HCT116 (cell line): Measurements from ENCODE around the gene PGGT1B. TPM values are rescaled to one million over a fixed set of nuclear protein-coding genes. Genes with fewer than 3 reads are reported as not detected.

ENCODE experiments used
- ATAC-seq: fragments of 200-7000 bp; cut with Tn5 transposase; 2 replicates; pipeline ENCODE4 v1.9.1; 2020; ENCODE audit warnings: mild to moderate bottlenecking, moderate library complexity
- BruUV-seq: library from RNA; stranded (reverse); fragments of 400-500 nt; replicated peaks from 2 replicates; lab custom pipeline; 2021; lab: Mats Ljungman, UMichigan
- CTCF ChIA-PET: fragments of 300-600 bp; sonication (Branson Sonifier 250); formaldehyde crosslinking; loops from one replicate; lab custom pipeline; 2021; ENCODE audit warnings: antibody characterized with exemption; lab: Charles Lee
- POLR2A ChIA-PET: fragments of 300-600, 350-600 bp; sonication (Branson Sonifier 250); formaldehyde crosslinking; loops from one replicate; lab custom pipeline; 2021; ENCODE audit warnings: antibody characterized with exemption; lab: Charles Lee
- RAD21 ChIA-PET, 2 experiments: fragments of 300-600 bp; sonication (Branson Sonifier 250); formaldehyde crosslinking; loops; one replicate each; lab custom pipeline; 2023; ENCODE audit warnings: low total read pairs in 2 of 2; ENCODE audit not compliant: uncharacterized antibody in 2 of 2, unreplicated experiment in 2 of 2, low non-redundant PET in 1 of 2; lab: Charles Lee
- DNase-seq: peaks from one replicate; pipeline ENCODE4 v3.0.0-alpha.2; 2010; ENCODE audit warnings: low read depth, low spot score
- H2AFZ ChIP-seq: fragments of 200-600 bp; shearing (Covaris generic), sonication (generic); 2 replicates; pipeline ENCODE4 v1.6.1; 2017; ENCODE audit warnings: low read depth, mixed run types, mixed read lengths, antibody characterized with exemption, low read length; ENCODE audit not compliant: poor library complexity, severe bottlenecking
- H3K27ac ChIP-seq: 2 replicates; pipeline ENCODE4 v1.5.1; 2012; ENCODE audit warnings: low read depth, low read length
- H3K27me3 ChIP-seq: fragments of 200-600 bp; sonication (generic); 2 replicates; pipeline ENCODE4 v1.6.1; 2016; ENCODE audit warnings: mixed run types, low read length, mixed read lengths; ENCODE audit not compliant: insufficient read depth
- H3K36me3 ChIP-seq, 2 experiments: fragments of 200-500 bp in 1 of 2; fragments of 200-600 bp in 1 of 2; sonication (Bioruptor generic) in 1 of 2; sonication (generic) in 1 of 2; 2 replicates each; pipeline versions ENCODE4 v1.5.1 to v1.6.1; 2014 to 2016; ENCODE audit warnings: low read length in 2 of 2, inconsistent platforms in 1 of 2, mixed read lengths in 1 of 2, mixed run types in 1 of 2; ENCODE audit not compliant: insufficient read depth in 2 of 2, control insufficient read depth in 1 of 2
- H3K4me1 ChIP-seq, 2 experiments: fragments of 200-600 bp in 1 of 2; sonication (generic) in 1 of 2; 2 replicates each; pipeline versions ENCODE4 v1.5.1 to v1.6.1; 2012 to 2017; ENCODE audit warnings: low read length in 2 of 2, inconsistent platforms in 1 of 2, mild to moderate bottlenecking in 1 of 2, mixed read lengths in 1 of 2, mixed run types in 1 of 2, moderate library complexity in 1 of 2; ENCODE audit not compliant: insufficient read depth in 2 of 2, control insufficient read depth in 1 of 2
- H3K4me2 ChIP-seq: fragments of 200-600 bp; sonication (generic); 2 replicates; pipeline ENCODE4 v1.6.1; 2017; ENCODE audit warnings: mixed run types, low read length, mixed read lengths
- H3K4me3 ChIP-seq, 2 experiments: fragments of 200-600 bp in 1 of 2; sonication (generic) in 1 of 2; replicated peaks in 1 of 2; 2 replicates each; pipeline ENCODE4 v1.5.1; 2011 to 2016; ENCODE audit warnings: low read length in 2 of 2, control low read depth in 1 of 2, low read depth in 1 of 2, mild to moderate bottlenecking in 1 of 2, mixed read lengths in 1 of 2, mixed run types in 1 of 2
- H3K79me2 ChIP-seq: fragments of 200-600 bp; sonication (generic); 2 replicates; pipeline ENCODE4 v1.6.1; 2017; ENCODE audit warnings: mild to moderate bottlenecking, mixed run types, low read length, moderate library complexity, mixed read lengths; ENCODE audit not compliant: insufficient read depth
- H3K9ac ChIP-seq: fragments of 200-600 bp; sonication (generic); 2 replicates; pipeline ENCODE4 v1.6.1; 2016; ENCODE audit warnings: low read length, mixed read lengths
- H3K9me2 ChIP-seq: fragments of 200-600 bp; sonication (generic), shearing (Covaris generic); 2 replicates; pipeline ENCODE4 v1.6.1; 2017; ENCODE audit warnings: mixed run types, mild to moderate bottlenecking, moderate library complexity; ENCODE audit not compliant: insufficient read depth
- H3K9me3 ChIP-seq, 2 experiments: fragments of 200-500 bp in 1 of 2; fragments of 200-600 bp in 1 of 2; sonication (Bioruptor generic) in 1 of 2; sonication (generic) in 1 of 2; 2 replicates each; pipeline ENCODE4 v1.6.1; 2014 to 2017; ENCODE audit warnings: low read length in 2 of 2, mixed read lengths in 2 of 2, inconsistent platforms in 1 of 2, low read depth in 1 of 2, mild to moderate bottlenecking in 1 of 2, mixed run types in 1 of 2, moderate library complexity in 1 of 2; ENCODE audit not compliant: control insufficient read depth in 1 of 2, insufficient read depth in 1 of 2
- H4K20me1 ChIP-seq: fragments of 200-600 bp; sonication (generic), shearing (Covaris generic); 2 replicates; pipeline ENCODE4 v1.6.1; 2017; ENCODE audit warnings: mixed run types, mild to moderate bottlenecking, moderate library complexity; ENCODE audit not compliant: insufficient read depth
- ATF3 ChIP-seq: IDR thresholded peaks from 2 replicates; pipeline ENCODE4 v1.6.1; 2012
- ELF1 ChIP-seq: IDR thresholded peaks from 2 replicates; pipeline ENCODE4 v1.6.1; 2012; ENCODE audit warnings: low read depth, borderline replicate concordance
- EZH2phosphoT487 ChIP-seq: fragments of 200-600 bp; IDR thresholded peaks from 2 replicates; pipeline ENCODE4 v1.6.1; 2018; ENCODE audit warnings: antibody characterized with exemption, borderline replicate concordance
- MAX ChIP-seq: IDR thresholded peaks from 2 replicates; pipeline ENCODE4 v1.6.1; 2012
- POLR2A ChIP-seq: IDR thresholded peaks from 2 replicates; pipeline ENCODE4 v1.7.0; 2011; ENCODE audit warnings: borderline replicate concordance; ENCODE audit not compliant: insufficient read depth, insufficient read length; ENCODE audit errors: extremely low read depth
- POLR2AphosphoS5 ChIP-seq: IDR thresholded peaks from 2 replicates; pipeline ENCODE4 v1.6.1; 2011; ENCODE audit warnings: mild to moderate bottlenecking, low read depth, low read length, moderate library complexity
- RAD21 ChIP-seq: IDR thresholded peaks from 2 replicates; pipeline ENCODE4 v1.6.1; 2012; ENCODE audit warnings: low read depth, mild to moderate bottlenecking
- SIN3A ChIP-seq: IDR thresholded peaks from 2 replicates; pipeline ENCODE4 v1.6.1; 2012; ENCODE audit warnings: low read depth
- SRF ChIP-seq: IDR thresholded peaks from 2 replicates; pipeline ENCODE4 v1.6.1; 2012; ENCODE audit warnings: low read depth
- TCF7L2 ChIP-seq: IDR thresholded peaks from 2 replicates; pipeline ENCODE4 v1.7.0; 2011; ENCODE audit warnings: borderline replicate concordance, inconsistent platforms; ENCODE audit not compliant: insufficient read depth, insufficient read length; ENCODE audit errors: extremely low read depth
- YY1 ChIP-seq: IDR thresholded peaks from 2 replicates; pipeline ENCODE4 v1.6.1; 2011; ENCODE audit warnings: low read length, low read depth, moderate library complexity, mild to moderate bottlenecking; ENCODE audit not compliant: insufficient replicate concordance; ENCODE audit errors: extremely low read depth
- ZBTB33 ChIP-seq: IDR thresholded peaks from 2 replicates; pipeline ENCODE4 v1.6.1; 2011; ENCODE audit warnings: mild to moderate bottlenecking, low read length, moderate library complexity; ENCODE audit not compliant: insufficient replicate concordance; ENCODE audit errors: extremely low read depth
- ZFX ChIP-seq: fragments of 450-650 bp; IDR thresholded peaks from 2 replicates; pipeline ENCODE4 v1.6.1; 2017
- ZNF274 ChIP-seq: fragments of 200-500 bp; sonication (Bioruptor generic); IDR thresholded peaks from 2 replicates; pipeline ENCODE4 v1.6.1; 2014; ENCODE audit warnings: mild to moderate bottlenecking, low read depth, low read length, inconsistent platforms
- intact Hi-C: fragments of 100-400 bp; cut with micrococcal nuclease; formaldehyde crosslinking; loops from 2 replicates; pipeline ENCODE4 v1.10.0; 2022
- total RNA-seq: library from RNA; stranded (reverse); gene quantifications from one replicate; pipeline ENCODE4 v1.2.1, GENCODE V29; 2021; ENCODE audit not compliant: unreplicated experiment
- TF ChIP-seq, protein P1 (sequence below): IDR thresholded peaks from 2 replicates; pipeline ENCODE4 v1.6.1; 2012; ENCODE audit warnings: low read depth

The PGGT1B gene
- total RNA-seq, 1 experiment from 2014 or later = 45.8 TPM

DNA sequence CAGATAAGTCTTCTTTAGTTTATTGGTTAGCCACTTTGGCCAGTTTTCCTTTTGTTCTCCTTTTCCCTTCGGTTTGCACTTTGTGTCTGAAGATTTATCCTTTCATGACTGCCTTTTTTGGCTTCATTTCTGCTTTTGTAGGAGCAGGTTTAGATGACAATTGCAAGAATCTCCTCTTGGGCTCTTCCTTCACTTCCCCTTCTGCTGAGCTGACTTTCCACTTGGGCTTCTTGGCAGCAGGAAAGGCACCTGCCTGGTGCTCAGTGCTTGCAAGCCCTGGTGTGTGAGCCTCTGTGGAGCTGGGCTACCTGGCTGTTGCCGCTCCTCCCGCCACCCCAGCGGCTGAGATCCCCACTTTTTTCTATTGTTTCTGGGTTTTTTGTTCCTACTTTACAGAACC, 26.4 kb upstream of the PGGT1B start:
- H3K4me2 ChIP-seq = no peak overlapping the region
- no peaks in the 10 kb centered on the region for H3K27me3 ChIP-seq
- intact Hi-C loops = no loop called here
- no TSS peak for BruUV-seq
- H2AFZ ChIP-seq = no peak overlapping the region
- no peaks in the 10 kb centered on the region for H3K9me2 ChIP-seq
- DNase-seq = no peak
- 0 out of 4 replicates have a peak, but pooled peaks cover 0 to 7% of the 10 kb centered on the region in 2 experiments for H3K36me3 ChIP-seq
- no peak overlapping the region for H3K4me3 ChIP-seq
- no peak for ATAC-seq
- ChIA-PET CTCF (no interaction called here), RAD21 (no interaction called here), POLR2A (no interaction called here)
- H3K9ac ChIP-seq = no peak overlapping the region
- H3K4me1 ChIP-seq = no peaks in the 10 kb centered on the region
- H4K20me1 ChIP-seq = no peaks in the 10 kb centered on the region
- H3K79me2 ChIP-seq = peaks cover 53% of the 10 kb centered on the region
- H3K9me3 ChIP-seq = 0 out of 4 replicates have a peak, but pooled peaks cover 0 to 3% of the 10 kb centered on the region in 2 experiments
- H3K27ac ChIP-seq = no peak overlapping the region
- TF ChIP-seq, protein P1, sequence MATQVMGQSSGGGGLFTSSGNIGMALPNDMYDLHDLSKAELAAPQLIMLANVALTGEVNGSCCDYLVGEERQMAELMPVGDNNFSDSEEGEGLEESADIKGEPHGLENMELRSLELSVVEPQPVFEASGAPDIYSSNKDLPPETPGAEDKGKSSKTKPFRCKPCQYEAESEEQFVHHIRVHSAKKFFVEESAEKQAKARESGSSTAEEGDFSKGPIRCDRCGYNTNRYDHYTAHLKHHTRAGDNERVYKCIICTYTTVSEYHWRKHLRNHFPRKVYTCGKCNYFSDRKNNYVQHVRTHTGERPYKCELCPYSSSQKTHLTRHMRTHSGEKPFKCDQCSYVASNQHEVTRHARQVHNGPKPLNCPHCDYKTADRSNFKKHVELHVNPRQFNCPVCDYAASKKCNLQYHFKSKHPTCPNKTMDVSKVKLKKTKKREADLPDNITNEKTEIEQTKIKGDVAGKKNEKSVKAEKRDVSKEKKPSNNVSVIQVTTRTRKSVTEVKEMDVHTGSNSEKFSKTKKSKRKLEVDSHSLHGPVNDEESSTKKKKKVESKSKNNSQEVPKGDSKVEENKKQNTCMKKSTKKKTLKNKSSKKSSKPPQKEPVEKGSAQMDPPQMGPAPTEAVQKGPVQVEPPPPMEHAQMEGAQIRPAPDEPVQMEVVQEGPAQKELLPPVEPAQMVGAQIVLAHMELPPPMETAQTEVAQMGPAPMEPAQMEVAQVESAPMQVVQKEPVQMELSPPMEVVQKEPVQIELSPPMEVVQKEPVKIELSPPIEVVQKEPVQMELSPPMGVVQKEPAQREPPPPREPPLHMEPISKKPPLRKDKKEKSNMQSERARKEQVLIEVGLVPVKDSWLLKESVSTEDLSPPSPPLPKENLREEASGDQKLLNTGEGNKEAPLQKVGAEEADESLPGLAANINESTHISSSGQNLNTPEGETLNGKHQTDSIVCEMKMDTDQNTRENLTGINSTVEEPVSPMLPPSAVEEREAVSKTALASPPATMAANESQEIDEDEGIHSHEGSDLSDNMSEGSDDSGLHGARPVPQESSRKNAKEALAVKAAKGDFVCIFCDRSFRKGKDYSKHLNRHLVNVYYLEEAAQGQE = no peak
- TF ChIP-seq RAD21 (no peak), SIN3A (no peak), POLR2A (no peak), TCF7L2 (no peak), MAX (no peak), EZH2phosphoT487 (no peak)

DNA sequence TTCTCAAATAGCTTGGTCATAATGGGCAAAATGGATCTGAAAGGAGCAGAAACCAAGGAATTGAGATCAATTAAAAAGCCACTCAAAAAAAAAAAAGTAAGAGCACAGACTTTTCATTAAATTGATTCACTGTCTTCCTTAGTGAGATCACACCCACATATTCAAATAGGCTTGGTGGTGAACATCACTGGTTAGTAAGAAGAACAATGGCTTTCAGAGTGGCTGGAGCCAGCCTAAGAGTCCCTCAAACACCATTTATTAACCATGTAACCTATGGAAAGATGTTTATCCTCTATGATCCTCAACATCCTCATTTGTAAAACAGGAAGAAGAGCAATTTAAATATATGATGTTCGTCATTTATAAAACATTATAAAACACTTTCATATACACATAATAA, 21.3 kb upstream of the PGGT1B start:
- RAD21 ChIA-PET = no interaction called here
- CTCF ChIA-PET = no interaction called here
- ATAC-seq (no peak), DNase-seq (no peak)
- Histone ChIP-seq H3K9ac (no peak overlapping the region), H3K36me3 (no peaks in the 10 kb centered on the region), H3K4me1 (no peaks in the 10 kb centered on the region), H3K9me3 (no peaks in the 10 kb centered on the region), H3K79me2 (peaks cover 31% of the 10 kb centered on the region), H4K20me1 (no peaks in the 10 kb centered on the region), H2AFZ (no peak overlapping the region), H3K4me2 (no peak overlapping the region), H3K27ac (no peak overlapping the region), H3K4me3 (no peak overlapping the region), H3K9me2 (no peaks in the 10 kb centered on the region), H3K27me3 (no peaks in the 10 kb centered on the region)
- POLR2A ChIA-PET = no interaction called here
- intact Hi-C loops = no loop called here
- no TSS peak for BruUV-seq
- TF ChIP-seq RAD21 (no peak), ZNF274 (no peak), SRF (no peak), ELF1 (no peak), ZBTB33 (no peak), ATF3 (no peak), POLR2AphosphoS5 (no peak), YY1 (no peak), ZFX (no peak)
